Measurements from ENCODE around the gene IMPDH1.

- TF ChIP-seq SUZ12 (IDR thresholded peaks at IDR 0.05; ENCODE audit: unreplicated experiment) (no peak), EZH2 (IDR thresholded peaks at IDR 0.05; ENCODE audit: borderline replicate concordance, control insufficient read depth, low read depth, low read length) (no peak), CTCF (IDR thresholded peaks at IDR 0.05 in 2 of 3, conservative IDR thresholded peaks at IDR 0.05 in 1 of 3; ENCODE audit: control insufficient read depth in 2 of 3, extremely low read depth in 1 of 3, insufficient read depth in 1 of 3, low read depth in 3 of 3, low read length in 3 of 3) (no peak), SP1 (IDR thresholded peaks at IDR 0.05; ENCODE audit: low read depth, low read length) (no peak), YY1 (IDR thresholded peaks at IDR 0.05; ENCODE audit: low read depth, low read length) (no peak), ZBTB40 (IDR thresholded peaks at IDR 0.05; ENCODE audit: borderline replicate concordance) (no peak), BMI1 (IDR thresholded peaks at IDR 0.05; ENCODE audit: borderline replicate concordance) (no peak), BCLAF1 (IDR thresholded peaks at IDR 0.05) (no peak), GATAD2B (conservative IDR thresholded peaks at IDR 0.05; ENCODE audit: low read depth) (no peak), FOXK2 (IDR thresholded peaks at IDR 0.05) (no peak), POLR2A (IDR thresholded peaks at IDR 0.05; ENCODE audit: low read depth, low read length) (no peak)
Measured at GRCh38 chr7:128406314-128407232, 3.2 kb downstream of the IMPDH1 start.

Measured in GM12878 (cell line).